CD14-positive monocyte (primary cell): ENCODE data around the gene NOP16. TPM values are rescaled to one million over a fixed set of nuclear protein-coding genes. Genes with fewer than 3 reads are reported as not detected.

Source experiments
- DNase-seq, 3 donors: peaks; one replicate each; pipeline ENCODE4 v3.0.0-alpha.2; 2011 to 2022
- H2AFZ ChIP-seq: 2 replicates; pipeline ENCODE4 v1.6.0; 2012; ENCODE audit warnings: mild to moderate bottlenecking, low read depth, low read length, inconsistent platforms; ENCODE audit not compliant: insufficient read depth, poor library complexity, severe bottlenecking
- H3K27ac ChIP-seq, 2 donors: 1 replicate in 1 of 2; 2 replicates in 1 of 2; pipeline ENCODE4 v1.5.1; 2012 to 2013; ENCODE audit warnings: low read length in 2 of 2, control low read depth in 1 of 2, inconsistent platforms in 1 of 2, low read depth in 1 of 2, mild to moderate bottlenecking in 1 of 2
- H3K27me3 ChIP-seq, 2 donors: one replicate each; pipeline versions ENCODE4 v1.6.0 to v1.6.1; 2011 to 2013; ENCODE audit warnings: low read length in 2 of 2; ENCODE audit not compliant: control insufficient read depth in 2 of 2, insufficient read depth in 2 of 2
- H3K36me3 ChIP-seq, 2 donors: replicated peaks in 1 of 2; 1 replicate in 1 of 2; 2 replicates in 1 of 2; pipeline versions ENCODE4 v1.5.1 to v1.6.1; 2012 to 2013; ENCODE audit warnings: low read length in 2 of 2, control low read depth in 1 of 2, inconsistent platforms in 1 of 2, mild to moderate bottlenecking in 1 of 2; ENCODE audit not compliant: insufficient read depth in 2 of 2, control insufficient read depth in 1 of 2
- H3K4me1 ChIP-seq, 2 donors: 1 replicate in 1 of 2; 2 replicates in 1 of 2; pipeline versions ENCODE4 v1.5.1 to v1.6.1; 2012 to 2013; ENCODE audit warnings: low read length in 2 of 2, control low read depth in 1 of 2, inconsistent platforms in 1 of 2, mild to moderate bottlenecking in 1 of 2, moderate library complexity in 1 of 2; ENCODE audit not compliant: insufficient read depth in 2 of 2, control insufficient read depth in 1 of 2
- H3K4me2 ChIP-seq: replicated peaks from 2 replicates; pipeline ENCODE3; 2012; ENCODE audit warnings: low read length, moderate library complexity, mild to moderate bottlenecking; ENCODE audit not compliant: poor library complexity, severe bottlenecking; ENCODE audit errors: extremely low read depth
- H3K4me3 ChIP-seq, 3 experiments: fragments of 200-600 bp in 1 of 3; sonication (generic) in 1 of 3; replicated peaks in 1 of 3; 1 replicate in 2 of 3; 2 replicates in 1 of 3; pipeline ENCODE4 v1.5.1; 2011 to 2013; ENCODE audit warnings: low read length in 3 of 3, mild to moderate bottlenecking in 3 of 3, control low read depth in 2 of 3, low read depth in 2 of 3, inconsistent platforms in 1 of 3, moderate library complexity in 1 of 3
- H3K79me2 ChIP-seq: 2 replicates; pipeline ENCODE4 v1.6.0; 2012; ENCODE audit warnings: mild to moderate bottlenecking, control low read depth, inconsistent platforms, low read length, moderate library complexity; ENCODE audit not compliant: insufficient read depth
- H3K9ac ChIP-seq: 2 replicates; pipeline ENCODE4 v1.6.0; 2017; ENCODE audit warnings: low read length, mild to moderate bottlenecking; ENCODE audit not compliant: insufficient read depth, poor library complexity, severe bottlenecking
- H3K9me3 ChIP-seq, 2 donors: replicated peaks in 1 of 2; 1 replicate in 1 of 2; 2 replicates in 1 of 2; pipeline versions ENCODE4 v1.5.1 to v1.6.1; 2012 to 2013; ENCODE audit warnings: low read length in 2 of 2, control low read depth in 1 of 2; ENCODE audit not compliant: control insufficient read depth in 1 of 2, insufficient read depth in 1 of 2
- H4K20me1 ChIP-seq: 2 replicates; pipeline ENCODE4 v1.6.0; 2012; ENCODE audit warnings: mild to moderate bottlenecking, low read length, control low read depth, moderate library complexity; ENCODE audit not compliant: insufficient read depth
- H3K27ac Mint-ChIP-seq, 7 donors: one replicate each; pipeline ENCODE4 v1.8.0; 2020; ENCODE audit warnings: mild to moderate bottlenecking in 7 of 7, mixed read lengths in 7 of 7, moderate library complexity in 6 of 7, inconsistent platforms in 2 of 7
- H3K27me3 Mint-ChIP-seq, 3 donors: one replicate each; pipeline ENCODE4 v1.8.0; 2021 to 2022; ENCODE audit warnings: low read depth in 3 of 3, mild to moderate bottlenecking in 3 of 3, mixed read lengths in 3 of 3, moderate library complexity in 3 of 3, inconsistent platforms in 1 of 3
- H3K36me3 Mint-ChIP-seq, 2 donors: one replicate each; pipeline ENCODE4 v1.8.0; 2020; ENCODE audit warnings: mixed read lengths in 2 of 2, inconsistent platforms in 1 of 2, mild to moderate bottlenecking in 1 of 2
- H3K4me1 Mint-ChIP-seq: one replicate; pipeline ENCODE4 v1.8.0; 2020; ENCODE audit warnings: mild to moderate bottlenecking, mixed read lengths
- H3K4me3 Mint-ChIP-seq, 2 donors: one replicate each; pipeline ENCODE4 v1.8.0; 2020; ENCODE audit warnings: mild to moderate bottlenecking in 2 of 2, mixed read lengths in 2 of 2, moderate library complexity in 1 of 2
- H3K9me3 Mint-ChIP-seq, 7 donors: one replicate each; pipeline ENCODE4 v1.8.0; 2020 to 2022; ENCODE audit warnings: mixed read lengths in 7 of 7, mild to moderate bottlenecking in 6 of 7, moderate library complexity in 6 of 7, inconsistent platforms in 2 of 7
- CTCF ChIP-seq: fragments of 200-600 bp; IDR thresholded peaks from one replicate; pipeline ENCODE4 v1.8.0; 2022; ENCODE audit warnings: antibody characterized with exemption, mild to moderate bottlenecking
- WGBS: methylation state at CpG from one replicate; pipeline ENCODE4 v1.1.5; 2013; ENCODE audit warnings: missing lambda C conversion rate; ENCODE audit not compliant: insufficient coverage; 5-methylcytosine and 5-hydroxymethylcytosine counted together
- intact Hi-C, 2 donors: fragments of 100-400 bp; cut with micrococcal nuclease; formaldehyde crosslinking; loops; one replicate each; pipeline versions ENCODE4 v1.15.0 to v1.15.1; 2023
- polyA plus RNA-seq, 3 donors: library from polyadenylated mRNA; depleted of rRNA in 1 of 3; unstranded in 2 of 3; stranded (reverse) in 1 of 3; fragments of 300-500 nt in 2 of 3; fragments of >200 nt in 1 of 3; fragmentation: Illumina TruSeq in 2 of 3; gene quantifications; 1 replicate in 2 of 3; 2 replicates in 1 of 3; pipeline ENCODE4 v1.2.3, GENCODE V29; 2012 to 2021

The NOP16 gene
- polyA plus RNA-seq, 3 donors: 17.2 to 23.4 (median 17.6) TPM

- Histone ChIP-seq H3K79me2 (no peaks in the 10 kb centered on the region), H4K20me1 (no peaks in the 10 kb centered on the region), H3K9me3 (no peaks in the 10 kb centered on the region), H2AFZ (no peak overlapping the region), H3K27me3 (no peaks in the 10 kb centered on the region), H3K4me3 (no peak overlapping the region), H3K4me1 (peaks cover 14 to 16% of the 10 kb centered on the region in 2 donors), H3K27ac (no peak overlapping the region), H3K4me2 (no peak overlapping the region), H3K36me3 (peaks cover 21 to 72% of the 10 kb centered on the region in 2 donors), H3K9ac (no peak overlapping the region)
- no peak for DNase-seq
- Mint-ChIP-seq H3K27me3 (peaks cover 0 to 4% (median 1%) of the 10 kb centered on the region in 3 donors), H3K36me3 (peaks cover 43 to 78% of the 10 kb centered on the region in 2 donors), H3K4me1 (peaks cover 14% of the 10 kb centered on the region), H3K9me3 (no peaks in the 10 kb centered on the region), H3K4me3 (no peak overlapping the region), H3K27ac (peak overlapping the region in 2 of 7 donors; percentile 33 to 37)
- TF ChIP-seq CTCF: no peak
- 80% methylated on average over 2 of the region's 6 CpGs for WGBS
- intact Hi-C loops: no loop called here
These were observed 7.9 kb upstream of the NOP16 start for GRCh38 chr5:176396330-176396729.

GRCh38 chr5:176394881-176395675, 6.7 kb upstream of the NOP16 start:
- no peak overlapping the region for H3K27ac ChIP-seq
- H3K9me3 ChIP-seq: no peaks in the 10 kb centered on the region
- no peak overlapping the region for H3K4me3 ChIP-seq
- Mint-ChIP-seq H3K27me3 (peaks cover 0 to 4% (median 1%) of the 10 kb centered on the region in 3 donors), H3K4me1 (peaks cover 17% of the 10 kb centered on the region), H3K36me3 (peaks cover 43 to 80% of the 10 kb centered on the region in 2 donors), H3K4me3 (no peak overlapping the region), H3K27ac (peak overlapping the region in 3 of 7 donors; percentile 2 to 44 (median 42)), H3K9me3 (no peaks in the 10 kb centered on the region)
- H2AFZ ChIP-seq: no peak overlapping the region
- peaks cover 7% of the 10 kb centered on the region for H3K79me2 ChIP-seq
- no peak for DNase-seq
- intact Hi-C loops: no loop called here
- H3K4me1 ChIP-seq: peaks cover 16 to 17% of the 10 kb centered on the region in 2 donors
- H3K9ac ChIP-seq: no peak overlapping the region
- no peaks in the 10 kb centered on the region for H3K27me3 ChIP-seq
- TF ChIP-seq CTCF: no peak
- WGBS: 93% methylated on average over 3 of the region's 11 CpGs
- H3K4me2 ChIP-seq: no peak overlapping the region
- peaks cover 21 to 78% of the 10 kb centered on the region in 2 donors for H3K36me3 ChIP-seq
- no peaks in the 10 kb centered on the region for H4K20me1 ChIP-seq
